Breast epithelium (tissue), 4 donors: ENCODE results near the gene SF3A2. TPM values are rescaled to one million over a fixed set of nuclear protein-coding genes. Genes with fewer than 3 reads are reported as not detected.

Source experiments
- DNase-seq, 2 donors: peaks; one replicate each; pipeline ENCODE4 v3.0.0-alpha.2; 2019; ENCODE audit warnings: low spot score in 2 of 2
- H3K27ac ChIP-seq, 2 donors: fragments of 200-600 bp; sonication (generic) in 1 of 2; one replicate each; pipeline ENCODE4 v1.5.1; 2016 to 2019; ENCODE audit warnings: mild to moderate bottlenecking in 1 of 2
- H3K27me3 ChIP-seq, 2 donors: fragments of 200-600 bp; sonication (generic) in 1 of 2; one replicate each; pipeline versions ENCODE4 v1.5.1 to v1.6.0; 2017 to 2019; ENCODE audit warnings: control low read depth in 1 of 2, mild to moderate bottlenecking in 1 of 2
- H3K36me3 ChIP-seq: fragments of 200-600 bp; one replicate; pipeline ENCODE4 v1.5.1; 2019
- H3K4me1 ChIP-seq, 2 donors: fragments of 200-600 bp; sonication (generic); one replicate each; pipeline ENCODE4 v1.5.1; 2016 to 2019; ENCODE audit warnings: control low read depth in 1 of 2
- H3K4me3 ChIP-seq, 3 donors: fragments of 200-600 bp; sonication (generic); 1 replicate in 2 of 3; 2 replicates in 1 of 3; pipeline ENCODE4 v1.5.1; 2016 to 2019; ENCODE audit warnings: mild to moderate bottlenecking in 3 of 3, moderate library complexity in 2 of 3
- H3K9me3 ChIP-seq, 2 donors: fragments of 200-600 bp; sonication (generic) in 1 of 2; one replicate each; pipeline ENCODE4 v1.5.1; 2016 to 2019; ENCODE audit warnings: control low read depth in 1 of 2
- CTCF ChIP-seq, 3 donors: fragments of 450-650 bp; IDR thresholded peaks; one replicate each; pipeline ENCODE4 v1.5.1; 2016 to 2017; ENCODE audit warnings: antibody characterized with exemption in 3 of 3, mild to moderate bottlenecking in 3 of 3, moderate library complexity in 3 of 3
- POLR2A ChIP-seq: fragments of 450-650 bp; IDR thresholded peaks from one replicate; pipeline ENCODE4 v1.6.1; 2016; ENCODE audit warnings: antibody characterized with exemption, mild to moderate bottlenecking, moderate library complexity
- POLR2AphosphoS5 ChIP-seq, 3 donors: sonication (generic); formaldehyde crosslinking; IDR thresholded peaks; one replicate each; pipeline ENCODE4 v1.6.1; 2017; ENCODE audit warnings: antibody characterized with exemption in 3 of 3
- intact Hi-C: fragments of 100-400 bp; cut with DNase I; formaldehyde crosslinking; loops from one replicate; pipeline ENCODE4 v1.15.1; 2023; ENCODE audit warnings: low total_unique reads
- total RNA-seq, 3 donors: library from RNA; depleted of rRNA; stranded (reverse); fragments of >200 nt; gene quantifications; one replicate each; pipeline ENCODE4 v1.1.0, GENCODE V29; 2016

The SF3A2 gene
- total RNA-seq, 3 donors from 2014 or later, result 32.6 to 38.0 (median 33.3) TPM

- DNase-seq, result no peak
- Histone ChIP-seq H3K27ac (no peak overlapping the region), H3K4me1 (peaks cover 6 to 13% of the 10 kb centered on the region in 2 donors), H3K9me3 (no peaks in the 10 kb centered on the region), H3K36me3 (peaks cover 7% of the 10 kb centered on the region), H3K4me3 (peak overlapping the region in 2 of 3 donors; percentile 15 to 59), H3K27me3 (peaks cover 24 to 48% of the 10 kb centered on the region in 2 donors)
- TF ChIP-seq CTCF (IDR thresholded peaks at IDR 0.05) (no peak), POLR2AphosphoS5 (IDR thresholded peaks at IDR 0.05) (no peak), POLR2A (no peak)
- intact Hi-C loops, result no loop called here
Measured at GRCh38 chr19:2251106-2252054, 14.8 kb downstream of the SF3A2 start.

GRCh38 chr19:2252055-2252796, 15.6 kb downstream of the SF3A2 start:
- H3K4me3 ChIP-seq, result peak overlapping the region in 2 of 3 donors; percentile 15 to 59
- TF ChIP-seq POLR2A, result no peak
- no peak for TF ChIP-seq CTCF (IDR thresholded peaks at IDR 0.05)
- TF ChIP-seq POLR2AphosphoS5 (IDR thresholded peaks at IDR 0.05), result no peak
- intact Hi-C loops, result no loop called here
- H3K27ac ChIP-seq, result no peak overlapping the region
- peaks cover 6 to 13% of the 10 kb centered on the region in 2 donors for H3K4me1 ChIP-seq
- H3K9me3 ChIP-seq, result no peaks in the 10 kb centered on the region
- H3K36me3 ChIP-seq, result peaks cover under 1% of the 10 kb centered on the region
- H3K27me3 ChIP-seq, result peaks cover 25 to 48% of the 10 kb centered on the region in 2 donors
- no peak for DNase-seq

- H3K4me3 ChIP-seq, result peak overlapping the region in 2 of 3 donors; percentile 15 to 59
- DNase-seq, result no peak
- H3K4me1 ChIP-seq, result peaks cover 6 to 13% of the 10 kb centered on the region in 2 donors
- intact Hi-C loops, result no loop called here
- H3K36me3 ChIP-seq, result no peaks in the 10 kb centered on the region
- TF ChIP-seq POLR2AphosphoS5 (IDR thresholded peaks at IDR 0.05), result no peak
- H3K9me3 ChIP-seq, result no peaks in the 10 kb centered on the region
- H3K27ac ChIP-seq, result no peak overlapping the region
- peaks cover 25 to 48% of the 10 kb centered on the region in 2 donors for H3K27me3 ChIP-seq
Measured at GRCh38 chr19:2252797-2253105, 16.1 kb downstream of the SF3A2 start.

GRCh38 chr19:2253106-2254063, 16.8 kb downstream of the SF3A2 start:
- Histone ChIP-seq H3K9me3 (no peaks in the 10 kb centered on the region), H3K4me3 (peak overlapping the region in 2 of 3 donors; percentile 11 to 59), H3K4me1 (peaks cover 6 to 13% of the 10 kb centered on the region in 2 donors), H3K27me3 (peaks cover 25 to 48% of the 10 kb centered on the region in 2 donors), H3K36me3 (no peaks in the 10 kb centered on the region), H3K27ac (no peak overlapping the region)
- no peak for DNase-seq
- TF ChIP-seq POLR2A (no peak), CTCF (IDR thresholded peaks at IDR 0.05) (no peak), POLR2AphosphoS5 (IDR thresholded peaks at IDR 0.05) (no peak)
- intact Hi-C loops, result no loop called here
